Hepatocyte (in vitro differentiated cells): ENCODE data around the gene ZNF683.

Source experiments
- CTCF ChIP-seq: fragments of 200-600 bp; sonication (generic); IDR thresholded peaks from 2 replicates; pipeline ENCODE4 v1.5.1; 2016; ENCODE audit warnings: antibody characterized with exemption, mild to moderate bottlenecking; ENCODE audit not compliant: poor library complexity
- EZH2 ChIP-seq: fragments of 200-600 bp; sonication (generic); IDR thresholded peaks from 2 replicates; pipeline ENCODE4 v1.6.1; 2016; ENCODE audit warnings: antibody characterized with exemption, mild to moderate bottlenecking, borderline replicate concordance
- EZH2phosphoT487 ChIP-seq: fragments of 200-600 bp; sonication (generic); IDR thresholded peaks from one replicate; pipeline ENCODE4 v1.6.1; 2018; ENCODE audit warnings: antibody characterized with exemption, mild to moderate bottlenecking, low read depth, moderate library complexity; ENCODE audit not compliant: unreplicated experiment, severe bottlenecking

DNA sequence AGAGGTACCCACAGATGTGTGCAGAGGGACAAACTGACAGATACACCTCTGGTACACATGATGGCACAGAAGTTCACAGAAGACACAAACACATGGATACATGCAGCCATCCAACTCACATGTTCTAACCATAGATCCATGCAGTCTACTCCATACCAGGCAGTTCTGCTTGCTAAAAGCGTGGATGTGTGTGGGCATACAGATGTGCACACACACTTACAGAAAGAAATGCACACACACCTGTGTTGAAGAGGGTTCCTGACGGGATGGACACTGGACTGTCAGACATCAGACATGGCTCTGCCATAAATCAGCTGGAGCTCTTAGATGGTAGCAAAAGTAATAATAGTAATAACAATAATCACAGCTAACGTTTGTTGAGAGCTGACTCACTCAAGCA is 48.0 kb downstream of the ZNF683 start:
- TF ChIP-seq EZH2, result no peak
- no peak for TF ChIP-seq CTCF
- TF ChIP-seq EZH2phosphoT487, result no peak
